ENCODE results near the gene MAML2. TPM values are rescaled to one million over a fixed set of nuclear protein-coding genes. Genes with fewer than 3 reads are reported as not detected.

Gene MAML2
- total and polyA plus RNA-seq, 2 of the 8 experiments (the other 6 are each of a cell fraction or from before 2014, with no cell fraction given), result 3.8 to 6.6 TPM

DNA sequence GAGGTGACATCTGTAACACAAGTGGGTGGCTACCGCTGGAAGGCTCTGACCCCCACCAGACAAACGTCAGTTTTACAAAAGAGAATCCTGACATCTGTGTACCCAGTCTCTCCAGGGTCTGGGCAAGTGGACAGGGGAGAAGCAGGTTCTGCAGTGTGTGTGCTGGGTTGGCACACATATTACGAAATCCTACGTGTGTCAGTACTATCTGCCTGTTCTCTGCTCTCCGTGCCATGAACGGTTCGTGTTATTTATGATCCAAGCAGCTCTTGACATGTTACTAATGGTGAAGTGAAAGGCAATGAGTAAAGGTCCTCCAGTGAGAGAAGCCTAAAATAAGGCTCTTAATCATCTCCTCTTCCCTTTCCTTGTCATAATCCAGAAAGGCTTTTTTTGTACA, 217.6 kb downstream of the MAML2 start:
- Histone ChIP-seq H2AFZ (ENCODE audit: low read length) (no peak overlapping the region), H3K79me2 (ENCODE audit: control insufficient read depth in 1 of 2, insufficient read depth in 2 of 2, low read length in 2 of 2) (no peaks in the 10 kb centered on the region), H3K4me1 (replicated peaks in 1 of 4; ENCODE audit: control insufficient read depth in 3 of 4, insufficient read depth in 4 of 4, low read length in 3 of 4) (peaks cover 0 to 7% (median 0%) of the 10 kb centered on the region in 4 experiments; a peak in 1 of 7 replicates), H3K56ac (replicated peaks; ENCODE audit: insufficient read length, low read depth, low read length) (no peak overlapping the region), H3K4me2 (ENCODE audit: insufficient read depth in 1 of 2, low read depth in 2 of 2, low read length in 2 of 2) (no peak overlapping the region), H2BK12ac (ENCODE audit: low read depth, low read length) (no peak overlapping the region), H3K14ac (ENCODE audit: insufficient read length) (no peak overlapping the region), H3K9ac (replicated peaks in 1 of 4; ENCODE audit: extremely low read depth in 1 of 4, low read depth in 3 of 4, low read length in 3 of 4) (no peak overlapping the region), H4K20me1 (replicated peaks in 1 of 2; ENCODE audit: control insufficient read depth in 1 of 2, insufficient read depth in 2 of 2, low read length in 2 of 2) (no peaks in the 10 kb centered on the region), H4K5ac (ENCODE audit: insufficient read length, low read depth, low read length) (no peak overlapping the region), H3K18ac (ENCODE audit: extremely low read depth, low read length) (no peak overlapping the region), H4K91ac (replicated peaks; ENCODE audit: insufficient read length, low read length) (no peak overlapping the region), H3K9me3 (ENCODE audit: insufficient read depth in 2 of 2, low read depth in 1 of 2, low read length in 1 of 2) (no peaks in the 10 kb centered on the region), H3K36me3 (ENCODE audit: control insufficient read depth in 2 of 4, insufficient read depth in 4 of 4, low read length in 3 of 4) (no peaks in the 10 kb centered on the region), H3K79me1 (ENCODE audit: low read depth, low read length) (no peaks in the 10 kb centered on the region), H2BK5ac (ENCODE audit: low read depth, low read length) (no peak overlapping the region), H3K27ac (ENCODE audit: low read depth, low read length) (no peak overlapping the region), H3K4me3 (ENCODE audit: extremely low read depth in 1 of 4, insufficient read depth in 2 of 4, low read depth in 3 of 4, low read length in 4 of 4) (no peak overlapping the region), H3K27me3 (replicated peaks in 1 of 4; ENCODE audit: control insufficient read depth in 3 of 4, extremely low read depth in 1 of 4, insufficient read depth in 3 of 4, low read length in 3 of 4) (no peaks in the 10 kb centered on the region), H2BK20ac (ENCODE audit: low read length) (no peak overlapping the region), H3K23ac (ENCODE audit: insufficient read length) (no peak overlapping the region), H2BK120ac (replicated peaks; ENCODE audit: low read depth, low read length) (no peak overlapping the region), H2AK5ac (ENCODE audit: low read depth, low read length) (no peak overlapping the region), H2BK15ac (ENCODE audit: low read length) (no peak overlapping the region), H3K4ac (replicated peaks; ENCODE audit: insufficient read length, low read depth, low read length) (no peak overlapping the region), H4K8ac (ENCODE audit: extremely low read depth, insufficient read depth, low read length) (no peak overlapping the region), H3K23me2 (ENCODE audit: low read depth, low read length) (no peaks in the 10 kb centered on the region)
- no peak for FAIRE-seq
- ChIA-PET CTCF (ENCODE audit: partially characterized antibody) (interaction anchor here (1.2 kb wide), 1 partner anchor 19 kb away, joined by 4 read pairs; no protein-coding TSS in a partner anchor), POLR2A (ENCODE audit: partially characterized antibody) (no interaction called here)
- 92% methylated on average over 7 of the region's 7 CpGs; no CpG with 5 or more reads in 1 of the 2 experiments for WGBS, 2 experiments (ENCODE audit: extremely low coverage in 1 of 2, insufficient coverage in 1 of 2, insufficient read length in 1 of 2, insufficient replicate concordance in 2 of 2, low coverage in 1 of 2, low lambda C conversion rate in 2 of 2, missing lambda C conversion rate in 1 of 2)
- no peak for DNase-seq (ENCODE audit: low read depth in 1 of 2, low spot score in 2 of 2)
- TF ChIP-seq KDM1A (IDR thresholded peaks at IDR 0.05; ENCODE audit: borderline replicate concordance, low read length) (no peak), HDAC6 (IDR thresholded peaks at IDR 0.05; ENCODE audit: low read depth, low read length) (no peak), CREB1 (IDR thresholded peaks at IDR 0.05) (no peak), YY1 (IDR thresholded peaks at IDR 0.05; ENCODE audit: low read depth, low read length) (no peak), PHF8 (conservative IDR thresholded peaks at IDR 0.05; ENCODE audit: low read depth, low read length) (no peak), TAF7 (optimal IDR thresholded peaks at IDR 0.05; ENCODE audit: borderline replicate concordance, low read depth, low read length) (no peak), NANOG (IDR thresholded peaks at IDR 0.05; ENCODE audit: insufficient read depth, low read depth, low read length, poor library complexity, severe bottlenecking) (no peak)
